IPS-18a (cell line): ENCODE data around the gene TMEM94.
A peak's percentile ranks its signal among the peaks of the same experiment; 100 is the strongest.
"Not testable (repeated sequence)": the region's sequence is repeated elsewhere in the genome, so short reads cannot be mapped to it uniquely, and the experiment has no call there.

Source experiments
- H3K27ac ChIP-seq: one replicate; pipeline ENCODE4 v1.5.1; 2013; ENCODE audit warnings: low read length
- H3K27me3 ChIP-seq: one replicate; pipeline ENCODE4 v1.6.1; 2013; ENCODE audit warnings: mild to moderate bottlenecking, low read length; ENCODE audit not compliant: control insufficient read depth, insufficient read depth
- H3K36me3 ChIP-seq: one replicate; pipeline ENCODE4 v1.6.1; 2013; ENCODE audit warnings: low read depth, low read length; ENCODE audit not compliant: control insufficient read depth
- H3K4me1 ChIP-seq: one replicate; pipeline ENCODE4 v1.6.1; 2013; ENCODE audit warnings: low read depth, low read length; ENCODE audit not compliant: control insufficient read depth
- H3K4me3 ChIP-seq: one replicate; pipeline ENCODE4 v1.5.1; 2013; ENCODE audit warnings: low read length
- H3K9ac ChIP-seq: one replicate; pipeline ENCODE4 v1.6.1; 2013; ENCODE audit warnings: mild to moderate bottlenecking, low read length, moderate library complexity
- H3K9me3 ChIP-seq: one replicate; pipeline ENCODE4 v1.6.1; 2013; ENCODE audit warnings: low read depth, low read length; ENCODE audit not compliant: control insufficient read depth

TMEM94 gene

DNA sequence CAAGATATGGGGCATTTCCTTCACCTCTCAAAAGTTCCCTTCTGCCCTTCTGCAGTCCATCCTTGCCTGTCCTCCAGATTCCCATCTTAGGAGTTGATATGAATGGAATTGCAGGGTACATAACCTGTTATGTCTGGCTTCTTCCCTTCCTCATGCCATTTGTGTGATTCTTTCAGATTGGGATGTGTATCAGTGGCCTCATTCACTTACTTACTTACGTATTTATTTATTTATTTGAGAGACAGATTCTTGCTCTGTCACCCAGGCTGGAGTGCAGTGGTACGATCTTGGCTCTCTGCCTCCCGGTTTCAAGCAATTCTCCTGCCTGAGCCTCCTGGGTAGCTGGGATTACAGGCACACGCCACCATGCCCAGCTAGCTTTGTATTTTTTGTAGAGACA is 6.2 kb upstream of the TMEM94 start:
- Histone ChIP-seq H3K27me3 (no peaks in the 10 kb centered on the region), H3K27ac (no peak overlapping the region), H3K4me3 (no peak overlapping the region), H3K4me1 (no peaks in the 10 kb centered on the region), H3K36me3 (no peaks in the 10 kb centered on the region), H3K9me3 (no peaks in the 10 kb centered on the region), H3K9ac (no peak overlapping the region)

DNA sequence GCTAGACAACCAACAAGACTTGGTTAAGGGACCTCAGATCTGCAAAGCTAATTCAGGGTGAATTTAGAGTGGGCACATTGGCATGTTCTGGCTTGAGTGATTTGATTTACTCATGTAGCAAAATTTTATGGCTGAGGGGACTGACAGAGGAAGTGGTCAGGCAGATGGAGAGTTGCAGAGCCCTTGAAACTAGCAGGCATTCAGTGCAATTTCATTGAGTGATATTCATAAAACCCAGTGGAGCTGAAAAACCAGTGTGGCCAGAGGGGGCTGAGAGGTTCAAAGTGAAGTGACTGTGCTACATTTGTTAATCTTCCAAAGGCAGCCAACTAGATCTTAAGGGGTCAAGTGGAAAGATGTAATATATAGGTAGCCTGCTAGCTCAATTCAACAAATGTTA is 2.2 kb upstream of the TMEM94 start:
- H3K9me3 ChIP-seq = no peaks in the 10 kb centered on the region
- peaks cover 11% of the 10 kb centered on the region for H3K4me1 ChIP-seq
- no peak overlapping the region for H3K9ac ChIP-seq
- no peak overlapping the region for H3K27ac ChIP-seq
- peaks cover 4% of the 10 kb centered on the region for H3K27me3 ChIP-seq
- no peaks in the 10 kb centered on the region for H3K36me3 ChIP-seq
- H3K4me3 ChIP-seq = no peak overlapping the region

DNA sequence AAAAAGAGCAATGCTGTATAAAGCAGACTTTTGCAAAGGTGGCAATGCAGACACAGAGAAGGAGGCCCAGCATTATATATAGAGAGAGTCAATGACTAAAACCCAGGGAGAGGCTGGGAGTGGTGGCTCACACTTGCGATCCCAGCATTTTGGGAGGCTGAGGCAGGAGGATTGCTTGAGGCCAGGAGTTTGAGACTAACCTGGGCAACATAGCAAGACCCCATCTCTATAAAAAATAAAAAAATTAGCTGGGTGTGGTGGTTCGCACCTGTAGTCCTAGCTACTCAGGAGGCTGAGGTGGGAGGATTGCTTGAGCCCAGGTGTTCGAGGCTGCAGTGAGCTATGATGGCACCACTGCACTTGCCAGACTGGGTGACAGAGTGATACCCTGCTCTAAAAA is 1.8 kb upstream of the TMEM94 start:
- peaks cover 11% of the 10 kb centered on the region for H3K4me1 ChIP-seq
- not testable (repeated sequence) for H3K9me3 ChIP-seq, H3K4me3 ChIP-seq, H3K27ac ChIP-seq, H3K27me3 ChIP-seq, H3K9ac ChIP-seq, H3K36me3 ChIP-seq

DNA sequence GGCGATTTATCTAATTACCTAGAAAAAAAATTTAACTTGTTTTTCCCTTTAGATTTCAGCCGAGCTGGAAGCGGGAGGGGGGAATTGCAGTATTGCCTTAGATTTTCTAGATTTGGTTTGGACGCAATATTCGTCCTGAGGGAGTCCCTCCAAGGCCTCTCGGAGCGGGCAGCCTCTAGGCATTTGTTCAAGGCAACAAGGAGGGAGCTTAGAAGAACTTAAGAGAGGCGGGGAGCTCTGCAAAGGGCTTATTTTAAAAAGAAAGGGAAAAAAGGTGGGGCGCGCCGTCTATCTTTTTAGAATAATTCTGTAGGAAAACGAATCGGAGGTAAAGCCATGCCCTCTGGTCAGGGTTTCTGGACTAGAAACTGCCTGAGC is 407 bp upstream of the TMEM94 start:
- Histone ChIP-seq H3K27me3 (peaks cover 4% of the 10 kb centered on the region), H3K9me3 (no peaks in the 10 kb centered on the region), H3K4me1 (peaks cover 11% of the 10 kb centered on the region), H3K9ac (peak overlapping the region; percentile 92), H3K27ac (peak overlapping the region; percentile 66), H3K36me3 (no peaks in the 10 kb centered on the region), H3K4me3 (peak overlapping the region; percentile 67)

DNA sequence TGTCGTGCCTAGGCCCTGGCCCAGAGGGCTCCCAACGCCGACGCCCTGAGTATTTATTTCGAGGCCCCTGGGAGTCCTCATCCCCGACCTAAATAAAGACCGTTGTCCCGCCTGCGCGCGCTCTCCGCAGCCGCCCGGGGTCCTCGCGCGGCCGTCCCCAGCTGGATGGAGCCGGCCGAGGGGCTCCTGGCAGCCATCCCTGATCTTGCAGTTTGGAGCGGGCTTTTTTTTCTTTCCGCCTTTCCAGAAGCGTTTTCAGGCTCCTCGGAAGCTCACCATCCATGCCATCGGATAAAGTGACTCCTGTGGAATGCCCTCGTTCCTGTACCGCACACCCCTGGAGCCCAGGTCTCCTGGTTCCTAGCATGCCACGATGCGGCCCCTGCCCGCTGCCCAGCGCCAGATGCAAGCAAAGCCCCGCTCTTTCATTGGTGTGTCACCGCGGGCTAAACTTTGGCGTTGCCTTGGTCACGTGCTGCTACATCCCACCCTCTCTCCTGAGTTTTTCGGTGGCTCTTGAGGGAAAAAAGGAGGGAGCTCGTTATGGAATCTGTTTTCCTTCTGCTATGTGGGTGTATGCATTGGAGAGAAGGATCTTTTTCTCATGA is 716 bp downstream of the TMEM94 start:
- peak overlapping the region; percentile 92 for H3K9ac ChIP-seq
- no peaks in the 10 kb centered on the region for H3K9me3 ChIP-seq
- peaks cover 11% of the 10 kb centered on the region for H3K4me1 ChIP-seq
- peak overlapping the region; percentile 78 for H3K27ac ChIP-seq
- H3K4me3 ChIP-seq = peak overlapping the region; percentile 80
- H3K36me3 ChIP-seq = no peaks in the 10 kb centered on the region
- H3K27me3 ChIP-seq = peaks cover 4% of the 10 kb centered on the region

DNA sequence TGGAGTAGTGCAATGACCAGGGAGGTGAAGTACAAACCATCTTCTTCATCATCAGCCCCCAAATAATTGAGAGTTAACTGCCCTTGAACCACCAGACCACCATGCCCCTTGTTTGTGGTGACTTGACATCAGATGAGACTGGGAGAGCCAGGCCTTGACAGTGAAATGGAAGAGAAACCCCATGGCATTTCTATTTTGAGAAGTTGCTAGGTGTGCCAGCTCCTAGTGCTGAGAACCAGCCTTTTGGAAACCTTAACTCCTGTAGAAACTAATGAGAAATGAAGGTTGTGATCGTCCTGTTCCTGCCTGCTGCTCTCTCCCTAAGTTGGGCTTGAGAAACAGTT is 2.8 kb downstream of the TMEM94 start:
- H3K36me3 ChIP-seq = no peaks in the 10 kb centered on the region
- H3K27me3 ChIP-seq = peaks cover 4% of the 10 kb centered on the region
- H3K27ac ChIP-seq = no peak overlapping the region
- H3K4me1 ChIP-seq = peaks cover 11% of the 10 kb centered on the region
- no peak overlapping the region for H3K9ac ChIP-seq
- no peak overlapping the region for H3K4me3 ChIP-seq
- no peaks in the 10 kb centered on the region for H3K9me3 ChIP-seq

DNA sequence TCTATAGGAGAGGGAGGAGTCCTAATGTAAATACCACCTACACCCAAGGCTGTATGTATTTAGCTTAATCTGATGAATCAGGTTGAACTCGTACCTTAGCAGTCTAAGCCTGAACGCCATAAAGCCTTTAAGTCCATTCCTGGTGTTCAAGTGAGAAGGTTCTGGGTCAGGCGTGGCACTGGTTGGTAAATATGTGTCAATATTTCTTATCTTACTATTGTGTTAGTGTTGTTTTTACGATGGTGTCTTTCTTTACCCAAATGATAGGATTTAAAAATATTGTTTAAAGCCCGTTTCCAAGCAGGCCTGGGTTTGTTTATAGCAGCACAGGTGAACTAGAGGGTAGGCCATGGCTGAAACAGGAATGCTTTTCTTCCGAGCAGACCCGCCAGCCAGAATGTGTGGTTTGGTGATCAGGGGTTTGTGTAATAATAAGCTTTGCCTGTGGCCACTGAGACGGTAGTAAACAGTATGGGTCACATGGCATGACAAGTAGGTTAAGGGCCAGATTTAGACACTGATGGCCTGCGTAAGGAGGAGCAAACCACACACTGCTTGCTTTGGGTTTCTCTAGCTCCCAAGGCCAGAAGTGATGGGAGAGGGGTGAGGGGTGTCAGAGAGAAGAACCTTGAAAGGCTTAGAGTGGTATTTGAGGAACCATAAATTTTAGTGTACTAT is 3.3 kb downstream of the TMEM94 start:
- no peak overlapping the region for H3K4me3 ChIP-seq
- H3K4me1 ChIP-seq = peaks cover 11% of the 10 kb centered on the region
- H3K9me3 ChIP-seq = no peaks in the 10 kb centered on the region
- H3K9ac ChIP-seq = no peak overlapping the region
- no peak overlapping the region for H3K27ac ChIP-seq
- no peaks in the 10 kb centered on the region for H3K36me3 ChIP-seq
- peaks cover 4% of the 10 kb centered on the region for H3K27me3 ChIP-seq

DNA sequence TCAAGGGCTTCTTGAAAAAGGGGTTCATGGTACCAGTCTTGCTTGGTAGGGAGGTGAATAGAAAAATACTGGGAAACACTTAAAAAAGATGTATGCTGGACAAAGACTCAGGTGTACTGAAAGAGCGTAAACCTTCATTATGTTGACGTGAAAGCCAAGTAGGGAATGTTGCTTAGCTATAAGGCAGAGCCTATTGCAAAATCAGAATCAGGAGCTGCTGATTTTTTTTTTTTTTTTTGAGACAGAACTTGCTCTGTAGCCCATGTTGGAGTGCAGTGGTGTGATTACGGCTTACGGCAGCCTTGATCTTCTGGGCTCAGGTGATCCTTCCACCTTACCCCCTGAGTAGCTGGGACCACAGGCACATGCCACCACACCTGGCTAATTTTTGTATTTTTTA is 3.9 kb downstream of the TMEM94 start:
- H3K27me3 ChIP-seq = peaks cover 4% of the 10 kb centered on the region
- no peaks in the 10 kb centered on the region for H3K9me3 ChIP-seq
- H3K27ac ChIP-seq = no peak overlapping the region
- H3K4me1 ChIP-seq = peaks cover 11% of the 10 kb centered on the region
- H3K4me3 ChIP-seq = no peak overlapping the region
- H3K36me3 ChIP-seq = no peaks in the 10 kb centered on the region
- no peak overlapping the region for H3K9ac ChIP-seq

DNA sequence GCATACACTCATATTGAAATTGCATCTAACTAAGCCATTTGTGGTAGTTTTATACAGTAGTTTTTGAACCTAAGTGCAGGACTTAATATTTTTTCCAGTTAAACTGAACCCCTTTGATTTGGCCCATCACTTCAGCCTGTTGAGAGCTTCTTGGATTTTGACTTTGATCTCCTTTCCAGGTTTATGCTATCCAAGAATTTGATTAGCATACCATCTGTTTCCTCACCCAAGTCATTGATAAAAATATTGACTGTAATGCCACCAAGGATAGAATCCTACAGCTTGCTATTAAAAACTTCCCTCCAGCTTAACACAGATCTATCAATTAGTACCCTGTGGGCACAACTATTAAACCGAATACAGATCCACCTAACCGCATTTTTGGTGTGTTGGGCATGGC is 7.2 kb downstream of the TMEM94 start:
- Histone ChIP-seq H3K36me3 (no peaks in the 10 kb centered on the region), H3K4me1 (no peaks in the 10 kb centered on the region), H3K27ac (no peak overlapping the region)

DNA sequence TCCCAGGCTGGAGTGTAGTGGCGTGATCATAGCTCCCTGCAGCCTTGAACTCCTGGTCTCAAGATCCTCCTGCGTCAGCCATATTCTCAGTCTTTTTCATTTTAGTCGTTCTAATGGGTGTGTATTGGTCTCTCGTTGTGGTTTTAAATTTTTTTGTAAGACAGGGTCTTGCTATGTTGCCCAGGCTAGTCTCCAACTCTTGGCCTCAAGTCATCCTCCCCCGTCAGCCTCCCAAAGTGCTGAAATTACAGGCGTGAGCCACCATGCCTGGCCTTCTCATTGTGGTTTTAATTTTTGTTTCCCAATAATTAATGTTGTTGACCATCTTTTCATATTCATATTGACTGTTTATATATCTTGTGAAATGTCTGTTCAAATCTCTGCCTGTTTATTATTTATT is 8.6 kb downstream of the TMEM94 start:
- Histone ChIP-seq H3K27me3 (no peaks in the 10 kb centered on the region), H3K27ac (no peak overlapping the region), H3K9me3 (no peaks in the 10 kb centered on the region), H3K4me3 (no peak overlapping the region), H3K4me1 (no peaks in the 10 kb centered on the region), H3K36me3 (no peaks in the 10 kb centered on the region), H3K9ac (no peak overlapping the region)

More for the DNA sequence above, 7.2 kb downstream of the TMEM94 start:
- Histone ChIP-seq H3K27me3 (no peaks in the 10 kb centered on the region), H3K4me3 (no peak overlapping the region), H3K9me3 (no peaks in the 10 kb centered on the region), H3K9ac (no peak overlapping the region)

DNA sequence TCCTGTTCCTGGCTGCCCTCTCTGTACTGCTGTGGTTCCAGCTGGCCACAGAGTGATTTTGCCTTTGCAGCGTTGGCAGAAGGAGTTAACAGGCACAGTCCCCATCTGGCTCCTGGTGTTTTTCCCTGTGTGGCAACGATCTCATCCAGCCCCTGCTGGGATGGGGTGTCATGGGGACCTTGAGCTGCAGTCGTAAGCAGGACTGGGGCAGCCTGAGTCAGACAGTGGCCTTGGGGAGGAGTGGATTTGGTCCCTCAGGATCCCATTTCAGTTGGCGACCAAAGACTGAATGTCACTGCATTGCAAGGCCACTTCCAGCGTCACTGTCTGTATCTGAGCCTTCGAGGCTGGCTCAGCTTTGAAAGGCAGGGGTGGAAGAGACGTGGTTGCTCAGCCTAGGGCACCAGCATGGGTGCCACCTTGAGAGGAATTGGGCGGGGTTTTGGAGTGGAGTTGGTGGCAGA is 11.9 kb downstream of the TMEM94 start:
- Histone ChIP-seq H3K27ac (no peak overlapping the region), H3K27me3 (no peaks in the 10 kb centered on the region), H3K4me1 (no peaks in the 10 kb centered on the region), H3K9ac (no peak overlapping the region), H3K9me3 (no peaks in the 10 kb centered on the region), H3K36me3 (peaks cover 5% of the 10 kb centered on the region), H3K4me3 (no peak overlapping the region)

DNA sequence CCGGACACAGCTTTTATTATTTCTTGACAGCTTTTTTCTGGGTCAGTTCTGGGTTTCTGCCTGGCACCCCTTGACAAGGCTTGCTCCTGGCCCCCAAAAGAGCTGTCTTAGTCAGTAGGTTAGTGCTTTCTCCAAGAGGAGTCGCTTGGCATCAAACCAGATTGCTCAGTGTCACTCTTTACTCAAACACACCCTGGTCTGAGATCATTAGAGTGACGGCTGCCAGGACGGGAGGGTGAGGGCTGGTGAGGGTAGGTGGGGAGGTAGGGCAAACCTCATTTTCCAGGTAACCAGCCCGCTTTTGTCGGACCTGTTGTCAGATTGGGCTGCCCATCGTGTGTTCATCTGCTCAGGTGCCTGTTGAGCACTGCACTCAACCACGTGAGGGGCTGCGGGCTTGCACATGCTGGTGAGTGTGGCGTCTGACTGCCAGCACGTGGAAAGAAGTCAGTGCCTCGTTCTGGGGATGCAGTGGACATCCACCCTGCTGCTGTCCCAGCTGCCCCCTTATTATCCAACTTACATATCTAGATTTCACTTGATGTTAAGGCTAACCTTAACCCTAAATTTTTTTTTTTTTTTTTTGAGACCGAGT is 12.4 kb downstream of the TMEM94 start:
- Histone ChIP-seq H3K27ac (no peak overlapping the region), H3K4me3 (no peak overlapping the region), H3K9ac (no peak overlapping the region), H3K36me3 (peaks cover 6% of the 10 kb centered on the region), H3K9me3 (no peaks in the 10 kb centered on the region), H3K4me1 (no peaks in the 10 kb centered on the region), H3K27me3 (no peaks in the 10 kb centered on the region)
